NCI-H187 treated with DMSO at 0.1 percent for 48 hours (cell line): ENCODE measurements around the gene PRND.
"Not testable (repeated sequence)": the region's sequence is repeated elsewhere in the genome, so short reads cannot be mapped to it uniquely, and the experiment has no call there.

Source experiments
- DNase-seq: peaks from one replicate; lab custom pipeline; 2025; lab: John Stamatoyannopoulos, UW

PRND gene

GRCh38 chr20:4708856-4709255 is 12.9 kb upstream of the PRND start:
- DNase-seq = no peak

- DNase-seq = no peak
Observed at GRCh38 chr20:4709261-4710105, 12.2 kb upstream of the PRND start.

- DNase-seq = no peak
Observed at GRCh38 chr20:4710106-4710475, 11.6 kb upstream of the PRND start.

- DNase-seq = no peak
Observed at GRCh38 chr20:4711511-4711910, 10.2 kb upstream of the PRND start.

GRCh38 chr20:4713401-4713800 is 8.3 kb upstream of the PRND start:
- DNase-seq = no peak

- no peak for DNase-seq
Observed at GRCh38 chr20:4714818-4715217, 6.9 kb upstream of the PRND start.

GRCh38 chr20:4717816-4718570 is 3.7 kb upstream of the PRND start:
- DNase-seq = no peak

- no peak for DNase-seq
Observed at GRCh38 chr20:4719190-4719589, 2.5 kb upstream of the PRND start.

GRCh38 chr20:4720041-4720976 is 1.4 kb upstream of the PRND start:
- no peak for DNase-seq

GRCh38 chr20:4720977-4721349 is 746 bp upstream of the PRND start:
- no peak for DNase-seq

GRCh38 chr20:4722571-4722970 is 862 bp downstream of the PRND start:
- no peak for DNase-seq

- DNase-seq = no peak
Observed at GRCh38 chr20:4722993-4723392, 1.3 kb downstream of the PRND start.

GRCh38 chr20:4723553-4723952 is 1.8 kb downstream of the PRND start:
- DNase-seq = not testable (repeated sequence)

GRCh38 chr20:4724459-4725262 is 3.0 kb downstream of the PRND start:
- no peak for DNase-seq

GRCh38 chr20:4725263-4725550 is 3.5 kb downstream of the PRND start:
- no peak for DNase-seq

GRCh38 chr20:4726710-4727397 is 5.1 kb downstream of the PRND start:
- DNase-seq = no peak

- no peak for DNase-seq
Observed at GRCh38 chr20:4728120-4728760, 6.5 kb downstream of the PRND start.

- DNase-seq = no peak
Observed at GRCh38 chr20:4729265-4729664, 7.6 kb downstream of the PRND start.

GRCh38 chr20:4730780-4731179 is 9.1 kb downstream of the PRND start:
- no peak for DNase-seq

- no peak for DNase-seq
Observed at GRCh38 chr20:4736875-4737274, 15.2 kb downstream of the PRND start.
